Left renal pelvis (tissue), 4 donors: ENCODE measurements around the gene ACSM6. TPM values are rescaled to one million over a fixed set of nuclear protein-coding genes. Genes with fewer than 3 reads are reported as not detected.
A peak's percentile ranks its signal among the peaks of the same experiment; 100 is the strongest.

Experiments used
- DNase-seq, 4 donors: peaks; one replicate each; pipeline ENCODE4 v3.0.0-alpha.2; 2013; ENCODE audit warnings: low read depth in 4 of 4, low spot score in 3 of 4
- polyA plus RNA-seq, 4 donors: library from polyadenylated mRNA; unstranded; fragments of 120-200 nt; gene quantifications; one replicate each; pipeline ENCODE4 v1.2.1, GENCODE V29; 2013; ENCODE audit not compliant: insufficient read length in 4 of 4

The ACSM6 gene
- polyA plus RNA-seq, 4 donors, result 0.16 to 0.50 (median 0.20) TPM

DNA sequence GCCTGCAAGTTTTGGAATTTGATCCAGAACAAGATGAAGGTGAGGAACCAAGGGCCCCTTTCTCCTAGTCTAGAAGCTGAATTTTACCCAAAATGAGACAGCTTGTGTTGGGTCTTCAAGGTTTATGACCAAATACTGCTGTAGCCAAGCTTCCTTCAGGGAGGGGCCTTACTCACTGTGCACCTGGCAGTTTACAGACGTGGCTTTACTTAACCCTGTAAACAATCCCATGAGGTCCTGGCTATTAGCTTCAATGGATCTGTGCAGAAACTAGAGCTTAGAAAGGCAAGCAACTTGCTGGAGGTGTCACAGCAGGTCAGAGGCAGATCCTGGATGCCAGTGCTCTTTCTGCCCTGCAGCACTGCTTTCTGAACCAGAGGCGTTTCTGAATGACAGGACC is 50.1 kb downstream of the ACSM6 start:
- no peak for DNase-seq

DNA sequence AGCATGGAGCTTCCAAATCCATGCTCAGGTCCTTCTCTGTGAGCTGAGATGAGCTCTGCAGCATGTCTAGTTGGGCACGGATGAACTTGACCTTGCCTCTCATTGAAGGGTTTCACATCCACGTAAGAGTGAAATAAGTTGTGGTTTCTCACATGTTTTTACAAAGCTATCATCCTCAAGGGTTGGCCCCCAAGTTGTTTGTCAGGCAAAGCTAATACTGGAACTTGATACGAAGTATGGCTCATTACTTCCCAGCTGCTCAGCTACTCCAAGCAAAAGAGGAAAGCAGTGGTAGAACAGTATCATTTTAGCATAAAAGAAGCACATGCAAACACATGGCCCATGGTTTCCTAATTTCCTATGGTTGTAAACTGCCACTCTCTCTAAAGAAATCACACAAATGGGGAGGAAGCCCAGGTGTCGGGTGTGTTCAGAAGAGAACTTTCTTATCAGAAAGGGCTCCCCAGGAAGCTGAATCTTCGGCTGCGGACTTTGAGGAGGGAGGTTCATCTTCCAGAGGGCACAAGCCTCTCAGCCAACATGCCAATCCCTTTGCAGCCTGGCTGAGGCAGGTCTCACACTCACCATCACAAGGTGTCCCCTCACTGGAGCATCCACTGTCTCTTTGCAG is 51.5 kb downstream of the ACSM6 start:
- DNase-seq, result no peak

DNA sequence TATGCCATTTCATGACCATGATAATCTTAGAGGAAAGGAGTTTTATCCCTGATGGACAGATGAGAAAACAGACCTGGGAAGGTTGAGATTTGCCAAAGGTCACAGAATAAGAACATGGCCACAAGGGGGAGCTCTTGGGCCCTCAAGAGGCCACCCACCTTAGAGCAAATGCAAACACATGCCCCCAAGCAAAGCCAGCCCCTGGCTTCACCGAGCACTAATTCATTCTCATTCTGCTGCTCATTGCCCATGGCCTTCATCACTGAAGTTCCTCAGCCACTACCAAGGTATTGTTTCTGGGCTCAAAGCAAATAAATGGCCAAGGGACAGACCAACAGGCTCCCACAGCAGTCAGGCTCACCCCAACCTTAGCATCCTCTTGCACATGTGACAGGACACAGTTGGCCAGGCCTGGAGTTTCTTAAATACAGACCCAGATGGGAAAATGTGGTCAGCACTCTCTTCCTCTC is 52.6 kb downstream of the ACSM6 start:
- peak in 3 of 4 donors; percentile 50 to 71 (median 62) for DNase-seq

DNA sequence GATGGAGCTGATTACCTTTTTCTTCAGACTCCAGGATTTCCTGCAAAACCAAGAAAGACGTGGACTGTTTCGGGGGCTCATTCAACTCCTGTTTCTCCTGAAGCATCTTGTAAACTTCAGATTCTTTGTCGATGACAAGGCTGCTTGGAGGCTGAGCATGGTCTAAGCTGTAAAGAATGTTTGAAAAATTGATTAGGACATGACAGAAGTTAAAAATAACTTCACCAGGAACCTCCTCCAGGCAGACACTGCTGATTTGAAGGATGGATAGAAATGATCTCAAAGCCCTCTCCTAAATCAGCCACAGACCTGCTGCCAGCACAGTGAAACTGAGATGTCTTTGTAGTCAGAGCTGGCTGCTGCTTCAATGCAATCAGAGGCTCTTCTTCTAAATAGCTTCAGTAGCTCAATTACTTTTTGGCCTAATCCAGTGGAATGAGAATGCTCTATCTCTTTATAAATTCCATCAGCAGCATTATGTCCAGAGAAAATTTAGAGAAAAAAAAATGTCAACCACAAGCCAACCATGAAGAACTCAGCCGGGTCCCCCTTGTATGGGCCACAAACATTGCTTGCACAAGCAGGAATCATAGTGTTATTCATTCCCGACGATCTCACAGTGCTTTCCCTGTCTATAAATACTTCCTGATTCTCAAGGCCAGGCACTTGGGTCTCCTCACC is 53.3 kb downstream of the ACSM6 start:
- no peak for DNase-seq

DNA sequence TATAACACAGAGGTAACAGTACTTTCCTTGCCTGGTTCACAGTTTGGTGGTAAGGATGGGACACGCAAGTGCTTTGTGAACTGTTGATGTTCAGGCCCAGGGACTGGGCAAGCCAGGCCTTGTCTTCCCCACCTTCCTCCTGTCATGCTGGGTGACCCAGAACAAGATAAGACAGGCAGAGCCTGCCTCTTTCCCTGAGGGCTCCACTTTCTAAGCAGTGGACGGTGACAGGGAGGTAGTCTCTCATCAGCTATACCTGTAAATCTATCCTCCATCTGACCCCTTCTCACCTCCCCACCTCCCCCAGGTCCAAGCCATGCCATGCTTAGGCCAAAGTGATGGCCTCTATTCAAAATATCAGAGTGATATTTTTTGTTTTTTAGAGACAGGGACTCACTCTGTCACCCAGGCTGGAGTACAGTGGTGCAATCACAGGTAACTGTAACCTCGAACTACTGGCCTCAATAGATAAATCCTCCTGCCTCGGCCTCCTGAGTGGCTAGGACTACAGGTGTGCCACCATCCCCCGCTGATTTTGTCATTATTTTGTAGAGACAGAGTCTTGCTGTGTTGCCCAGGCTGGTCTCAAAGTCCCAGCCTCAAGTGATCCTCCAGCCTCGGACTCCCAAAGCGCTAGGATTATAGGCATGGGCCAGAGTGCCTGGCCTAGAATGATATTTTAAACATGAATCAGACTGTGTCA is 54.0 kb downstream of the ACSM6 start:
- DNase-seq, result no peak

DNA sequence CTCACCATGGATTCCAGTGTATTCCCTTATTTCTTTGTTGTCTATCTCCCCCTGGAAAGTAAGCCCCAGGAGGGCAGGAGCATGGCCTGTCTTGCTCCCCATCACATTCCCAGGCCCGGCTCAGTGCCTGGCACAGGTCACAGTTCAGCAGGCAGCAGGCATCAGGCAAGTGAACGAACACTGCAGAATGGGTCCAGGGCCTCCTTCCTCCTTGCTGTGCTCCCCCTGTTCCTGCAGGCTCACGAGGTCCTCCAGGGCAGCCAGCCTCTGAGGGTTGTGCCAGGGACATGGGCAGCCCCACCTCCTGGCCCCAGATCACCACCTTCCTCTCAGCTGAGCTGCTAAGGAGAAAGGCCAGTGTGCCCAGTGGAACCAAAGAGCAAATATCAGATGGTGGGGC is 55.0 kb downstream of the ACSM6 start:
- DNase-seq, result no peak

DNA sequence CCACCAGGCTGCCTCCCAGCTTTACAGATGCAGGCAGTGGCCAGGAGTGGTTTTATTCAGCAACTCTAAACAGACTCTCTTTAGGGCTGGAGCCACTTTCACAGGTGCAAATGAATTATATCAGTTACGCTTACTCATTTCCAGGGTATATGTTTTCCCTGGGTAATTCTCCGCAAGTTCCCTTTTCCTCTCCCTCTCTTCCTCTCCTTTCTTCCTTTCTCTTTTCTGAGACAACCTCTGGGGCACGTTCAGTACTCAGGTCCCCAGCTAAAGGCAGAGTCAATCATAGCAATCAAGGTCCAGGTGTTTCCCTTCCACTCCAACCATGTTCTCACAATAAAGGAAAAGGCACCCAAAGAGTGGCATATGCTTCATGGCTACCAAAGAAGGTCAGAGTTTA is 55.4 kb downstream of the ACSM6 start:
- DNase-seq, result no peak

DNA sequence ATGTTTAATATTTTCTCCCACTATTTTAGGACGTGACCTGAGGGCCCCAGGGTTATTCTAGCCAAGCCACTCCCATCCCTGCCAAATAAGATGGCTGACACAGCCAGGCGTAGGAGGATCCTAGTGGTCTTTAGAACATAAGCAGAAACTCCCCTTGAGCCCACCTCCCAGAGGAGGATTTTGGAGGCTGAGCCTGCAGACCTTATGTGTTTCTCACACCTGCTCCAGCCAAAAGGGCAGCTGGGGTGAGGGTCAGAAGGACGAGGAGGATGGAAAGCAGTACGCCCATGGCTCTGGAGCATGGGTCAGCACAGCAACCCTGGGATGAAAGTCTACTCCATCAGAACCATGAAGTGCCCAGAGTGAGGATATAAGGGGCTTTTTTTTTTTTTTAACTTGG is 56.8 kb downstream of the ACSM6 start:
- DNase-seq, result no peak

DNA sequence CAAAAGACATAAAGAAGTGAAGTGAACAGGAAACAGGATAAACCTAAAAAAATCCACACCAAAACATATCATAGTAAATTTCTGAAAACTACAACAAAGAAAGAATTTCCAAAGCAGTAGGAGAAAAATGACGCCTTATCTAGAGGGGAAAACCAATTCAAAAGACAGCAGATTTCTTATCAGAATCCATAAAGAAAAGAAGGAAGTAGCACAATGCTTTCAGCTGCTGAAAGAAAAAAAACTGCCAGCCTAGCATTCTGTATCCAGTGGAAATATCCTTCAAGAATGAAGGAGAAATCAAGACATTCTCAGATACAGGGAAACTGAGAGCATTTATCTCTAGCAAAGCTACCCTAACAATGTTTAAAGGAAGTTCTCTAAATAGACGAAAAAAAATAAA is 59.0 kb downstream of the ACSM6 start:
- DNase-seq, result no peak

DNA sequence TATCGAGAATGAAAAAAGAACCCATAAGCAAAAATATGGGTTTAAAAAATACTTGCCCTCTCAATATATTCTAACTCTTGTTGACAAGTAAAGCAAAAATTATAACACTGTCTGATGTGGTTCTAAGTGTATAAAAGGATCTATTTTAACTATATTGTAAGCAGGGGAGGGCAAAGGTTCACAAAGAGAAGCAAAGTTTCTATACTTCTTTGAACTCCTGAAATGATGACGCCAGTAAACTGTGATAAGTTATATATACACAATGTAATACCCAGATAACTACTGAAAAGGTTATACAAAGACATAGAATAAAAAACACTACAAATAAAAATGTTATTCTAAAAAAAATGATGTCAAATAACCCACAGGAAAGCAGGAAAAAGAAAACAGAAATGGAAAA is 59.6 kb downstream of the ACSM6 start:
- DNase-seq, result no peak

DNA sequence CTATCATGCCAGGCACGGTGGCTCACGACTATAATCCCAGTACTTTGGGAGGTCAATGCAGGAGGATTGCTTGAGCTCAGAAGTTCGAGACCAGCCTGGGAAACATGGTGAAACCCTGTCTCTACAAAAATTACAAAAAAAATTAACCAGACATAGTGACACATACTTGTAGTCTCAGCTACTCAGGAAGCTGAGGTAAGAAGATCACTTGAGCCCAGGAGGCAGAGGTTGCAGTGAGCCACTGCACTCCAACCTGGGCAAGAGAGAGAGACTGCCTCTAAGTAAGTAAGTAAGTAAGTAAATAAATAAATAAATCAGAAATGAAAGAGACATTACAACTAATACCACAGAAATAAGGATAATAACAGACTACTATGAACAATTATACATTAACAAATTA is 60.6 kb downstream of the ACSM6 start:
- no peak for DNase-seq

DNA sequence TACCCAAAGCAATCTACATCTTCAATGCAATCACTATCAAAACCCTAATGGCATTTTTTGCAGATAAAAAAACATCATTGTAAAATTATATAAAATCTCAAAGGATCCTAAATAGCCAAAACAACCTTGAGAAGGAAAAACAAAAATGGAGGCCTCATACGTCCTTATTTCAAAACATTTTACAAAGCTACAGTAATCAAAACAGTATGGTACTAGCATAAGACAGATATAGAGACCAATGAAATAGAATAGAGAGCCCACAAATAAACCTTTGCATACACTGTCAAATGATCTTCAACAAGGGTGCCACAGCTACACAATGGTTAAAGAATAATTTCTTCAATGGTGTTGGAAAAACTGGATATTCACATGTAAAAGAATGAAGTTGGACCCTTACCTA is 62.2 kb downstream of the ACSM6 start:
- no peak for DNase-seq

DNA sequence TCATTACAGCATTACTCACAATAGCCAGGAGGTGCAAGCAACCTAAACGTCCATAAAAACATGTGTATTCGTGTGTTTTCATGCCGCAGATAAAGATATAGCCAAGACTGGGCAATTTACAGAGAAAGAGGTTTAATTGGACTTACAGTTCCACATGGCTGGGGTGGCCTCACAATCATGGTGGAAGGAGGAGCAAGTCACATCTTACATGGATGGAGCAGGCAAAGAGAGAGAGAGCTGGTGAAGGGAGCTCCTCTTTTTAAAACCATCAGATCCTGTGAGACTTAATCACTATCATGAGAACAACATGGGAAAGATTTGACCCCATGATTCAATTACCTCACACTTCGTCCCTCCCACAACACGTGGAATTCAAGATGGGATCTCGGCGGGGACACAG is 63.8 kb downstream of the ACSM6 start:
- DNase-seq, result no peak

DNA sequence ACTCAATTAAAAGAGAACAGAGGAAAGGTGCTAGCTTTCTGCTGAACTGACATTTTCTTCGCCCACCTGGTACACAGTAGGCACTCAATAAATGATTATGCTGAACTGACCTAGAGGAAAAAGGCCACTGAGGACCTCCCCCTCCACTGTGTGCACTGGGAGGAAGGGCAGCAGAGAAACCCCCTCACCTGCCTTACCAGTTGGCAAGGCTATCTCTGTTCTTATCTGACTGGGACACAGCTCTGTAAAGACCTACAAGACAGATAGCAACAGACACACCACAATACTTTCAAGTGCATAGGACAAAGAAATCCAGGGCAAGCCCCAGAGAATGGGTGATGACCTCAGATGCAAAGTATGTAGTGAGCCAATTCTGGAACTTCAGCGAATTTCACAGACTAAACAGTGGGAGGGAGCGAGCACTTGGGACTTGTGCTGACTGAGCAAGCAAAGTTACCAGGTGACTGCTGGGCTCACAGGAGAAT is 66.4 kb downstream of the ACSM6 start:
- DNase-seq, result no peak

DNA sequence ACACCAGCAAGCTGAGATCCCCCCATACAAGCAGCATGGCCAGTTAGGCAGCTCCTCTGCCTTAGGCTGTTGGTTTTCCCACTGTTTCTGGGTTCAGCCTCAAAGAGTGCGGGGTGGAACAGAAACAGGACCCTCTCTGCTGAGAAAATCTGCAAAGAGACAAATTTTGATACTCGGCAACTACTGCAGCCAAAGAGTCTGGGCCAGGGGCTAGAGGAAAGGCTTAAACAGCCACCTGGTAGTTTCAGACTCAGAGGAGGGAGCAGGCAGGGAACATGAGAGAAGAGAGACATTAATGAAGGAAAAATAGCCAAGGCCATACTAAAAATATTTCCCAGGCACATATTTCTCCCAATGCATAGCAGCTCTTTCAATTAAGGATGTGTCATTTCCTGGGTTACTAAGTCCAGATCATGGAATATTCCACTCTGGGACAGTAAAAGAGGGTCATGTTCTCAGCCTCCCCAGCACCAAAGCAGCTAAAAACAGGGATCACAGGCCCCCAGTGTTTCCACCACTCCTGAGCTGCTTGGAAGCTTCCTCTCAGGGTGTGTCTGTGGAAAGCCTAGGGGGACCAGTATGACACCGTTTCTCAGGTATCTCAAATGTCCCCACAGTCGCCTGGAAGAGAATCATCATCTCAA is 67.0 kb downstream of the ACSM6 start:
- no peak for DNase-seq

DNA sequence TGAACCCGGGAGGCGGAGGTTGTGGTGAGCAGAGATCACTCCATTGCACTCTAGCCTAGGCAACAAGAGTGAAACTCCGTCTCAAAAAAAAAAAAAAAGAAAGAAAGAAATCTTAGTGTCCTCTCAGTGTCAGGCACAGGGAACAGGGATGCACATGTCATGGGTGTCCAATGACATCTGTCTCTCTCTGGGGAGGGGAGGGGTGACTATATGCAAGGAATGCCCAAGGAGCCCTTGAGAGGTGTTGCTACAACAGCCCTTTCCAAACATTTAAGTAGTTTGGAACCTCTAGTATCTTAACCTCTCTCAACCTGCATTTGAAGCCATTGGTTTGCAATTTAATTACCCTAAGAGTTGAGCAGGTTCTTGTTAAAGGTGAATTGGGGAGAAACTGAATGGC is 67.9 kb downstream of the ACSM6 start:
- no peak for DNase-seq

DNA sequence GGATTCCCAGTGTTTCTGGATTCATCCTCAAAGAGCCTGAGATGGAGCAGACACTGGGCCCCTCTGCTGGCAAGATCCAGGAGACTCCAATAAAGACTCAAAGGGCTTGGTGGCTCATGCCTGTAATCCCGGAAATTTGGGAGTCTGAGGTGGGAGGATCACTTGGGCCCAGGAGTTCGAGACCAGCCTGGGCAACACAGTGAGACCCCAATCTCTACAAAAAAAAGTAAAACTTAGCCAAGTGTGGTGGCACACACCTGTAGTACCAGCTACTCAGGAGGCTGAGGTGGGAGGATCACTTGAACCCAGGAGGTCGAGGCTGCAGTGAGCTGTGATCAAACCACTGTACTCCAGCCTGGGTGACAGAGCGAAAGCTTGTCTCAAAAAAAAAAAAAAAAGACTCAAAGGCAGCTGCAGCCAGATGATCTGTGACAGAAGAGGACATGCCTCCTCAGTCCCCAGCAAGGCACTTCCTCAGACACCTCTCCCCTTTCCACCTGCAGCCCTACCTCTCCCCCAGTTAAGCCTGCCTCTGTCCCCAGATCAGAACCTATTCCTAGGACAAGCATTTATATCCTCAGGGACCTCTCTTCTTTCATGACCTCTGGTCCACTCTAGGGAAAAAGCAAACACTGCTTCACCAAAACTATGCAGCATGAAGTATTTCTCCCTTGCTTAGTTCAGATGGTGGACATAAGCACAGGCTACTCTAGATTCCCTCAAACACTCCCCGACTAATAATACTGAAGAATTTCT is 68.9 kb downstream of the ACSM6 start:
- no peak for DNase-seq

DNA sequence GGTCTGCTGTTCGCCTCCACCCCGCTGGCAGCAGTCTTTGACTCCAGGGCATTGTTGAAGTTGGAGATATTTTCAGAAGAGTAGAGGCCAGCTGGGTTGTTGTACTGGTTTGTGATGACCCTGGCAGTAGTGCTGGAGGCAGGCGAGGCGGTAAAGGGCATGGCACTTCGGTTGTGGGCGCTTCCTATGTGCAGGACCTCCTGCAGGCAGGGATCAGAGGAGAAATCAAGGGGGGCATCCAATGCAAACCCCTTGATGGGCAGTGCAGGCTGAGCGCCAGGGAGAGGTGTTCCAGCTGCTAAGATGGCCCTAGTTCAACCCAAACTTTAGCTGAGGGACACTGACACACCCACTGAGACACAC is 69.8 kb downstream of the ACSM6 start:
- no peak for DNase-seq

DNA sequence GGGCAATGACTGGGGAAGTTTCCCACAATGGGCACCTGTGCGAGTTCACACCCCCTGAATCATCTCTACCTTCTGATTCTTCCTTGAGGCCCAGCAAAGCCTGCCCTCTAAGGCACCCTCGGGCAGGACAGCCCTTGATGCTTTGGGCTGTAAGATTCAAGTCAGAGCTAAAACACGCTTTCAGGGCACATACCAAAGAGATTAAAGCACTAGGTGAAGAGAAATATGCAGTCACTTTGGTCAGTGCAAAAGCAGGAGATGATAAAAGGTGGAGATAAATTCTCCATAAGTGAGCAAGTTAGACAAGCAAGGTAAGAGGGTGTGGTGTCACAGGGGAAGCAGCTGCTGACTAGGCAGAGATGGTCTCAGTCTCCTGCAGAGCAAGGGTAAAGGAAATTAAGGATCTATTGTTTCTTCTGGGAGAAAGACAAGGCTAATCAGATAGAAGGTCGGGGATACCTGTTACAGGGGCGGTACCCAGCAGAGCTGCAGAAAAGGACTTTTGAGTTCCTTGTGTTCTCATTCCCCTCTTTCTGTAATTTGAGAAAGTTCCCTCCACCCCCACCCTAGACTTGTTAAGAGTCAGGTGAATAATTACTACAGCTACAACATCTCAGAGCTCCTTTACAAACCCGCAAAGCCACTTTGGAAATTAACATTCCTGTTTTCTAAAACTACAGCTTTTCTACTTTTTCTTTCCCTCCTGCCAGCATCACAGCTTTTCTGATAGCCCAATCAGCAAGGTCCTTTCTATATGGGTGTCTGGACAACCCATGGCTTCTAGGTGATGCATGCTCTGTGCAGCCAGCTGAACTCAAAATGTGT is 70.4 kb downstream of the ACSM6 start:
- DNase-seq, result no peak

DNA sequence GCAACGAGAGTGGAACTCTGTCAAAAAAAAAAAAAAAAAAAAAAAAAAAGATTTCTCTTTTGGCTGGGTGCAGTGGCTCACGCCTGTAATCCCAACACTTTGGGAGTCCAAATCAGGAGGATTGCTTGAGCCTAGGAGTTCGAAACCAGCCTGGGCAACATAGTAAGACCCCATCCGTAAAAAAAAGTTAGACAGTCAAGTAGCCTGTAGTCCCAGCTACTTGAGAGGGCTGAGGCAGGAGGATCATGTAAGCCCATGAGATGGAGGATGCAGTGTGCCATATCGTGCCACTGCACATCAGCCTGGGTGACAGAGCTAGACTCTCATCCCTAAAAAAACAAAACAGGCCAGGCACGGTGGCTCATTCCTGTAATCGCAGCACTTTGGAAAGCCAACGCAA is 71.5 kb downstream of the ACSM6 start:
- DNase-seq, result no peak
